NCI-H2227 (cell line): Measurements from ENCODE around the gene CACNG8.

Source experiments
- DNase-seq: peaks from one replicate; lab custom pipeline; 2025; ENCODE audit not compliant: unreplicated experiment; lab: John Stamatoyannopoulos, UW

CACNG8 gene

DNA sequence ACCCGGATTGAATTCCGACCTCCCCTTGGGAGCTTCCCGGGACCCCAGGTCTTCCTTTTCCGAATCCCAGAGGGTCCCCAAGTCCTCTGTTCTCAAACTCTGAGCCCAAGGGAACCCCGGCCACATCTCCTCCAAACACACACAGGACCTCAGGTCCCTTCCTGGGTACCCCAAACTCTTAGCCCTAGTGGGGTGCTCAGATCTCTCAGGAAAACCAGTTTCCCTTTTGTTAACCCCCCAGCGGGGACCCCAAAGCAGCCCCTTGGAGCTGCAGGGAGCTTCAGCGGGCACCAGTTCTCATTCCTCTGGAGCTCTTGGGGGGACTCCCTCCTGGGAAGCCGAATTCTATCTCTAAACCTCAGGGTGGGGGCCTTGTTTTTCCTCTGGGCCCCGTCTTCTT, 29.5 kb downstream of the CACNG8 start:
- no peak for DNase-seq

DNA sequence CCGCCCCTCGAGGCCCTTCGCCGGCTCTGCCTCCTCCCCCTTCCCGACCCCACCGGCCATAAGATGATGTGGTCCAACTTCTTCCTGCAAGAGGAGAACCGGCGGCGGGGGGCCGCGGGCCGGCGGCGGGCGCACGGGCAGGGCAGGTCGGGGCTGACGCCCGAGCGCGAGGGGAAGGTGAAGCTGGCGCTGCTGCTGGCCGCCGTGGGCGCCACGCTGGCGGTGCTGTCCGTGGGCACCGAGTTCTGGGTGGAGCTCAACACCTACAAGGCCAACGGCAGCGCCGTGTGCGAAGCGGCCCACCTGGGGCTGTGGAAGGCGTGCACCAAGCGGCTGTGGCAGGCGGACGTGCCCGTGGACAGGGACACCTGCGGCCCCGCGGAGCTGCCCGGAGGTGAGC, 30.1 kb downstream of the CACNG8 start:
- DNase-seq: no peak

DNA sequence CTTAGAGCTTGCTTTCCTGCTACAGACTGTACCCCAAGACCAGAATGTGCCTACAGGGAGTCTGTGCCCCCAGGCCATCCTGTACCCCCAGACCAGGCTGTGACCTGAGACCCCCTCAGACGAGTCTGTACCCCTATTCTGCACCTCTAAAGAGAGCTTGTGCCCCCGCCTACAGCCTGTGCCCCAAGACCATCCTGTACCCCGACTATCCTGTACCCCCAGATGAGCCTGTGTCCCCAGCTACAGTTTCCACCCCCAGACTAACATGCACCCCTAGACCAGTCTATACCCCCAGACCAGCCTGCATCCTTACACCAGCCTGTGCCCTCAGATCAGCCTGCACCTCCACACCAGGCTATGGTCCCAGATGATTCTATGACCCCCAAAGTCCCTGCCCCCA, 30.7 kb downstream of the CACNG8 start:
- no peak for DNase-seq

- DNase-seq: no peak
Measured at GRCh38 chr19:53994811-53995210, 32.1 kb downstream of the CACNG8 start.

GRCh38 chr19:53998223-53998622, 35.5 kb downstream of the CACNG8 start:
- DNase-seq: no peak

GRCh38 chr19:53999694-54000093, 37.0 kb downstream of the CACNG8 start:
- DNase-seq: no peak

DNA sequence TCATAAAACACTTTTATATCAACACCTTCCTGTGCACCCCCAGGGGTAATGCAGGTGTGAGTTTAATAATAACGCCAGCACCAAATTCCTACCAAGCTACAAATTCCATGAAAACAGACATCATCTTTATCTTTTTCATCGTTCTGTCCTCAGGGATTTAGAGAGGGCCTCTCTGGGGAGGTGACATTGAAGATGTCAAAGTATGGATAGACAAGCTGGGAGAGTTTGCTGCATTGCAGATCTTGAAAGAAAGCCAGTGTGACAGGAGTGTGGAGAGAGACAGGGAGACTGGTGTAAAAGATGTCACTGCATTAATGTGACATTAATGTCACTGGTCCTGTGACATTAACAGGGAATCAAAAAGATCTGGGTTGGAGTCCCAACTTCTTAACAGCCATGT, 38.8 kb downstream of the CACNG8 start:
- DNase-seq: no peak

DNA sequence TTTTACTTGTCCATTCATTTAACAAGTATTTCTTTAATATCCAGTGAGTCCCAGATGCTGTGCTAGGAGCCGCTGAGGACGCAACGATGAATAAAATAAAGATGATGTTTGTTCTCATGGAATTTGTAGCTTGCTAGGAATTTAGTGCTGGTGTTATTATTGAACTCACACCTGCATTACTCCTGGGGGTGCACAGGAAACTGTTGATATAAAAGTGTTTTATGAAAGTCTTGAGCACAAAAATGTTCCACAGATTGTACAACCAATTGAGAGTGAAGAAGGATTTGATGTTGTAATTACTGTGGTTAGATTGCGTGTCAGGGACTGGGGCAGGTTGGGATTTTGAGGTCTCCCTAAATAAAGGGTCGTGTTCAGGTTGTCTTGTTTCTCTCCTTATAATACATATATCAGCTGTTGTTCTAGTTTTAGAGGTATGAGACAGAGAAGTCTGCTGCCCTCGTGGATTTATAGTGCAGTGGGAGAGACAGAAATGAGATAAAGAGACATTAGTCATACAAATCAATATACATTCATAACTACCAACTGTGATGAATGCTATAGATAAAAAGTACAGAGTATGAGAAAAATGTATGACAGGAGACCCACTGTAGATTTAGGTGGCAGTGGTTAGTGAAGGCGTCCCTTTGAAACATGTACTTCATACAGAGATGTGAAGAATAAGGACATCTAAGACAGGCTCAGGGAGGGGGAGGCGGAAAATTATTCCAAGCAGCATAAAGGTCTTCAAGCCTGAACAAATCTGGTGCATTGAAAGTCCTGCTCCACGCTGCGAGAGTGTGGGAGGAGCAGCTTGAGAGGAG, 40.0 kb downstream of the CACNG8 start:
- no peak for DNase-seq

- no peak for DNase-seq
Measured at GRCh38 chr19:54009440-54009839, 46.7 kb downstream of the CACNG8 start.

GRCh38 chr19:54010474-54010873, 47.7 kb downstream of the CACNG8 start:
- DNase-seq: no peak

DNA sequence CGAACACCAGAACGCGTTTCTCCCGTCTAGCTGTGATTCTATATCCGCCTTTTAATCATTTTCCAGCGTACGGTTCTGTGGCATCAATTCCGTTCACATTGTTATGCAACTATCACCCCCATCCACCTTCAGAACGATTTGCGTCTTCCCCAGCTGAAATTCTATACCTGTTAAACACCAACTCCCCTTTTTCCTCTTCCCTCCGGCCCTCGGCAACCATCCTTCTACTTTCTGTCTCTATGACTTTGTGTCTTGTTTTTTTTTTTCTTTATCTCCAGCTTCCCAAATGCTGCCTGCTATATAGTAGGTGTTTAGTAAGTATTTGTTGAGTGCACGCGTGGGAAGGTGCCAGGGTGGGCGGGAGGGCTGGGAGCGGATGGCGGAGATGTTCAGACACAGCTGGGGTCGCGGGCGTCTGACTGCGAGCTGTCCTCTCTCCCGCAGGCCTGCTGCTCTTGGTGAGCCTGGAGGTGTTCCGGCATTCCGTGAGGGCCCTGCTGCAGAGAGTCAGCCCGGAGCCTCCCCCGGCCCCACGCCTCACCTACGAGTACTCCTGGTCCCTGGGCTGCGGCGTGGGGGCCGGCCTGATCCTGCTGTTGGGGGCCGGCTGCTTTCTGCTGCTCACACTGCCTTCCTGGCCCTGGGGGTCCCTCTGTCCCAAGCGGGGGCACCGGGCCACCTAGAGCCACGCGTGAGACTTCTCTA, 48.9 kb downstream of the CACNG8 start:
- DNase-seq: no peak

GRCh38 chr19:54013866-54014265, 51.1 kb downstream of the CACNG8 start:
- no peak for DNase-seq

GRCh38 chr19:54014920-54015560, 52.3 kb downstream of the CACNG8 start:
- DNase-seq: peak; percentile 57

DNA sequence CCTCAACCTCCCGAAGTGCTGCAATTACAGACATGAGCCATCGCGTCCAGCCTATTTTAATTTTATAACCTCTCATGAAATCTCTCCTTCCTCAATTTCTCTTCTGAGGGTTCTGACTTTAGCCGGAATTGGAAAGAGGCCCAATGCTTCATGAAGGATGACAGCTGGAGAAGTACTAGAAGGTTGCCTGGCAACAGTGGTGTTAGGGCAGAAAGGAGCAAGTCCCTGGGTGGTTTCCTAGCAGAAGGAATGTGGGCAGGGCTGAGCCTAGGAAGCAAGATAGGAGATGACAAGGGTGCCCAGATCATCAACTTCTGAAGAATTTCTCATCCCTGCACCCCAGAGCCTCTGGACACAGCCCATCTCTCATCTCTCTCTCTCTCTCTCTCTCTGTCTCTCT, 54.5 kb downstream of the CACNG8 start:
- no peak for DNase-seq

GRCh38 chr19:54021363-54021762, 58.6 kb downstream of the CACNG8 start:
- DNase-seq: no peak

DNA sequence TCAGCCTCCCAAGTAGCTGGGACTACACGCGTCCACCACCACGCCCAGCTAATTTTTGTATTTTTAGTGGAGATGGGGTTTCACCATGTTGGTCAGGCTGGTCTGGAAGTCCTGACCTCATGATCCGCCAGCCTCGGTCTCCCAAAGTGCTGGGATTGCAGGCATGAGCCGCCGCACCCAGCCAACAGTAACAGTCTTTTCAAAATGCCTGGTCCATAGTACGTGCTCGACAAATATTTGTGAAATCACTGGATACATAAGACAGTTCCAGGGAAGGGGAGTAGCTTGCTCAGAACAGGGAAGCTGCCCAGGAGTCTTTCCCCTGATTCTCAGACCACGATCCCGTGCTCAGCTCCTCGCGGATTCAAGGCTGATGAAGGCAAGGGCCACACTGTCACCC, 59.2 kb downstream of the CACNG8 start:
- no peak for DNase-seq

DNA sequence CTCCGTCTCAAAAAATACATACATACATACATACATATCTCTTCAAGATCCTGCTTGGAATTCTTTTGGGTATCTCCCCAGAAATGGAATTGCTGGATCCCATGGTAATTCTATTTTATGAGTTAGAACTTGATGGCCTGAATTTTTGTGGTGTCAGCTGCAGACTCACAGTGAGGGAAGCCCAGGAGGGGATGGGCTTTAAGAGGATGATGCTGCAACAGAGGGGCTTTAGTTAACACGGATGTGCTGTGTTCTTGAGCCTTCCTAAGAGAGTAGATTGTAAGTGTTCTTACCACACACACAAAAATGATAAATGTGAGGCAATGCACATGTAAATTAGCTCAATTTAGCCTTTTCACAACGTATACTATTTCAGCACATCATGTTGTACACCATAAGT, 60.5 kb downstream of the CACNG8 start:
- no peak for DNase-seq

DNA sequence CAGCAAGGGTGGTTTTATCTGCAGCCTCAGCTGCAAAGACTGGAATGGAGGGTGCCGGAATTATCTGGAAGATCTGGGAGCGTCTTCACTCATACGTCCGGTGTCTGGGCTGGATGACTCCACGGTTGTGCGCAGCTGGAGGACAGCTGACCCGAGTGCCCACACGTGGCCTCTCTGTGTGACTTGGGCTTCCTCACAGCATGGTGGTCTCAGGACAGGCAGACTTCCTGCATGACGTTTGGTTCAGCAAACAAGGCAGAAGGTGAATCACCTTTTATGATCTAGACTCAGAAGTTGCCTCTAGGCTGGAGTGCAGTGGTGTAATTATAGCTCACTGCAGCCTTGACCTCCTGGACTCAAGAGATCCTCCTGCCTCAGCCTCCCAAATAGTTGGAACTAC, 61.9 kb downstream of the CACNG8 start:
- no peak for DNase-seq

- no peak for DNase-seq
Measured at GRCh38 chr19:54026656-54027055, 63.9 kb downstream of the CACNG8 start.

DNA sequence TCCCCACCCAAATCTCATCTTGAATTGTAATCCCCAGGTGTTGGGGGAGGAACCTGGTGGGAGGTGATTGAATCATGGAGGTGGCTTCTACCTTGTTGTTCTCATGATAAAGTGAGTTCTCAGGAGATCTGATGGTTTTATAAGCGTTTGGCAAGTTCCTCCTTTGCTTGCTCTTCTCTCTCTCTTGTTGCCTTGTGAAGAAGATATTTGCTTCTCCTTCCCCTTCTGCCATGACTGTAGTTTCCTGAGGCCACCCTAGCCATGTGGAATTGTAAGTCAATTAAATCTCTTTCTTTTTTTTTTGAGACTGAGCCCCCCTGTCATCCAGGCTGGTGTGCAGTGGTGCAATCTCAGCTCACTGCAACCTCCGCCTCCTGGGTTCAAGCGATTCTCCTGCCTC, 66.6 kb downstream of the CACNG8 start:
- no peak for DNase-seq

DNA sequence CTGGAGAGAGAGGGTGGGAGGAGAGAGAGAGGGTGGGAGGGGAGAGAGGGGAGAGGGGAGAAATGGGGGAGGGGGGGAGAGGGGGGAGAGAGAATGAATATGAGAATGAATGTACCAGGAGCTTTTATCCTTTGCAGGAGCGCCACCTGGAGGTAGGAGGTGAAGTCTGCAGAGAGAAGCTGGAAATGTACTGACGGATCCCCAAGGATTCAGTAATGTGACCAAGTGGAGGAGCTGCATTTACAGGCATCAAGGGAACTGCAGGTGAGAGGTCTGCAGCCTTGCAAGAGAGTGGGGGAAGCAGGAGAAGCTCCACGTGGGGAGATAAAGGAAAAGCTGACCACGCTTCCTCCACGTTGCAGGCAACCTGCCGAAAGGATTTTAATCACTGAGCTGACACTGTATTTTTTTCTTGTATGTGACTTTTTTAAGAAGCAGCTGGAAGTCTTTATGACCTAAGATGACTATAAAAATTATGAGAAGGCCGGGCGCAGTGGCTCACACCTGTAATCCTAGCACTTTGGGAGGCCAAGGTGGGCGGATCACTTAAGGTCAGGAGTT, 67.3 kb downstream of the CACNG8 start:
- peak; percentile 93 for DNase-seq
